PC-9 (cell line): ENCODE measurements around the gene SLC4A2. TPM values are rescaled to one million over a fixed set of nuclear protein-coding genes. Genes with fewer than 3 reads are reported as not detected.
"Not testable (repeated sequence)": the region's sequence is repeated elsewhere in the genome, so short reads cannot be mapped to it uniquely, and the experiment has no call there.

Source experiments
- BruUV-seq: library from RNA; stranded (reverse); fragments of 400-500 nt; replicated peaks from 2 replicates; lab custom pipeline; 2021; lab: Mats Ljungman, UMichigan
- CTCF ChIA-PET: fragments of 300-600 bp; sonication (Branson Sonifier 250); formaldehyde crosslinking; loops from one replicate; lab custom pipeline; 2022; ENCODE audit warnings: antibody characterized with exemption; lab: Charles Lee
- POLR2A ChIA-PET: fragments of 300-600 bp; sonication (Branson Sonifier 250); formaldehyde crosslinking; loops from one replicate; lab custom pipeline; 2022; ENCODE audit warnings: antibody characterized with exemption; ENCODE audit not compliant: unreplicated experiment; lab: Charles Lee
- DNase-seq, 2 experiments: peaks; one replicate each; pipeline versions ENCODE4 v3.0.0 to v3.0.0-alpha.2; 2015 to 2022; ENCODE audit warnings: mixed read lengths in 1 of 2
- H2AFZ ChIP-seq: fragments of 200-600 bp; sonication (generic); 2 replicates; pipeline ENCODE4 v1.8.1; 2017; ENCODE audit warnings: antibody characterized with exemption
- H3F3A ChIP-seq: fragments of 200-600 bp; sonication (generic); 2 replicates; pipeline ENCODE4 v1.8.1; 2017; ENCODE audit warnings: antibody characterized with exemption, mild to moderate bottlenecking, low read depth; ENCODE audit not compliant: insufficient read depth
- H3K27ac ChIP-seq: fragments of 200-600 bp; sonication (generic); 2 replicates; pipeline ENCODE4 v1.6.1; 2016; ENCODE audit warnings: mixed run types
- H3K27me3 ChIP-seq: fragments of 200-600 bp; sonication (generic); 2 replicates; pipeline ENCODE4 v1.6.1; 2016; ENCODE audit warnings: low read depth, mixed run types; ENCODE audit not compliant: insufficient read depth
- H3K36me3 ChIP-seq: fragments of 200-600 bp; sonication (generic); 2 replicates; pipeline ENCODE4 v1.6.1; 2016; ENCODE audit warnings: low read depth, mixed run types
- H3K4me1 ChIP-seq: fragments of 200-600 bp; sonication (generic); replicated peaks from 2 replicates; pipeline ENCODE4 v1.6.1; 2016; ENCODE audit warnings: mixed run types; ENCODE audit not compliant: insufficient read depth
- H3K4me2 ChIP-seq: fragments of 200-600 bp; sonication (generic); 2 replicates; pipeline ENCODE4 v1.6.1; 2017; ENCODE audit warnings: mixed run types
- H3K4me3 ChIP-seq: fragments of 200-600 bp; sonication (generic); 2 replicates; pipeline ENCODE4 v1.6.1; 2016; ENCODE audit warnings: mixed run types
- H3K79me2 ChIP-seq: fragments of 200-600 bp; sonication (generic); 2 replicates; pipeline ENCODE4 v1.6.1; 2017; ENCODE audit warnings: low read depth, mixed run types
- H3K9me2 ChIP-seq: fragments of 200-600 bp; sonication (generic); 2 replicates; pipeline ENCODE4 v1.8.1; 2017; ENCODE audit warnings: mild to moderate bottlenecking; ENCODE audit not compliant: insufficient read depth
- H3K9me3 ChIP-seq: fragments of 200-600 bp; sonication (generic); 2 replicates; pipeline ENCODE4 v1.8.1; 2016; ENCODE audit warnings: low read depth; ENCODE audit not compliant: insufficient read depth
- H4K20me1 ChIP-seq: fragments of 200-600 bp; sonication (generic); 2 replicates; pipeline ENCODE4 v1.8.1; 2017; ENCODE audit not compliant: insufficient read depth
- EZH2 ChIP-seq: fragments of 200-600 bp; sonication (generic); IDR thresholded peaks from 2 replicates; pipeline ENCODE4 v1.8.0; 2017; ENCODE audit warnings: antibody characterized with exemption, low read depth
- intact Hi-C: fragments of 100-400 bp; cut with micrococcal nuclease; formaldehyde crosslinking; loops from one replicate; pipeline ENCODE4 v1.10.0; 2022; ENCODE audit not compliant: unreplicated experiment
- total RNA-seq: library from RNA; stranded (reverse); gene quantifications from 2 replicates; pipeline ENCODE4 v1.2.3, GENCODE V29; 2021
- TF ChIP-seq, protein P1 (sequence below): fragments of 200-600 bp; sonication (generic); conservative IDR thresholded peaks from 2 replicates; pipeline ENCODE4 v1.6.1; 2017; ENCODE audit warnings: mixed run types, antibody characterized with exemption, mild to moderate bottlenecking, moderate library complexity

Gene SLC4A2
- total RNA-seq, 1 experiment from 2014 or later: 245 TPM

DNA sequence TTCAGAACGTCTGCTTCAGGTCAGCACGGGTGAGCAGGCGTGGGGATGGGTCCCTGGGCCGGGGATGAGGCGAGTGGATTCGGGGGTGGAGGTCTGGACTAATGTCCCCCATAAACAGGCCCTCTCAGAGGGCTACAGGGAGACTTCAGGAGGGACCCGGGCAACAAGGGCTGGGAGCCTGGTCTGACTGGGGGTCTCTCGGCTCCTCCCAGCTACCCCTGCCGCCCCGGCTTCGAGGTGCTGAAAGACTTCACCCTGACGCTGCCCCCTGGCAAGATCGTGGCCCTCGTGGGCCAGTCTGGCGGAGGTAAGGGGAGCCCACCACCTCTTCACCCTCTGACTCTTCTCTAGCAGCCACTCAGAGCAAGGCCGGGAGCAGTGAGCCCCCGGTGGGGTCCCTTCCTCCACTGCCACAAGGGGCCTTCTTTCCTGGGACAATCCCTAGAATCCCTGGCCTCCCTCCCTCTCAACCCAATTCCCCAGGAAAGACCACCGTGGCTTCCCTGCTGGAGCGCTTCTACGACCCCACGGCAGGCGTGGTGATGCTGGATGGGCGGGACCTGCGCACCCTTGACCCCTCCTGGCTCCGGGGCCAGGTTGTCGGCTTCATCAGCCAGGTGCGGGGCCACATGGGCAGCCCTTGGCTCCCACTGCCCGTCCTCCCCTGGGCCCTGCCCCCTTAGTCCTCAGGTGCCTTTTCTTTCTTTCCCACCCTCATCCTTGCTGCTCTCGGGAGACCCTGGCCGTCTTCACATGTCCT lies 18.6 kb upstream of the SLC4A2 start:
- H3K79me2 ChIP-seq: no peaks in the 10 kb centered on the region
- no TSS peak for BruUV-seq
- intact Hi-C loops: no loop called here
- no peaks in the 10 kb centered on the region for H3K9me3 ChIP-seq
- H3F3A ChIP-seq: peaks cover 25% of the 10 kb centered on the region
- peaks cover 5% of the 10 kb centered on the region; the same call in 1 of the 2 replicates for H4K20me1 ChIP-seq
- H3K4me2 ChIP-seq: no peak overlapping the region
- TF ChIP-seq, protein P1, sequence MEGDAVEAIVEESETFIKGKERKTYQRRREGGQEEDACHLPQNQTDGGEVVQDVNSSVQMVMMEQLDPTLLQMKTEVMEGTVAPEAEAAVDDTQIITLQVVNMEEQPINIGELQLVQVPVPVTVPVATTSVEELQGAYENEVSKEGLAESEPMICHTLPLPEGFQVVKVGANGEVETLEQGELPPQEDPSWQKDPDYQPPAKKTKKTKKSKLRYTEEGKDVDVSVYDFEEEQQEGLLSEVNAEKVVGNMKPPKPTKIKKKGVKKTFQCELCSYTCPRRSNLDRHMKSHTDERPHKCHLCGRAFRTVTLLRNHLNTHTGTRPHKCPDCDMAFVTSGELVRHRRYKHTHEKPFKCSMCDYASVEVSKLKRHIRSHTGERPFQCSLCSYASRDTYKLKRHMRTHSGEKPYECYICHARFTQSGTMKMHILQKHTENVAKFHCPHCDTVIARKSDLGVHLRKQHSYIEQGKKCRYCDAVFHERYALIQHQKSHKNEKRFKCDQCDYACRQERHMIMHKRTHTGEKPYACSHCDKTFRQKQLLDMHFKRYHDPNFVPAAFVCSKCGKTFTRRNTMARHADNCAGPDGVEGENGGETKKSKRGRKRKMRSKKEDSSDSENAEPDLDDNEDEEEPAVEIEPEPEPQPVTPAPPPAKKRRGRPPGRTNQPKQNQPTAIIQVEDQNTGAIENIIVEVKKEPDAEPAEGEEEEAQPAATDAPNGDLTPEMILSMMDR: no peak
- no peak for TF ChIP-seq EZH2
- no peak for DNase-seq
- H3K27me3 ChIP-seq: no peaks in the 10 kb centered on the region
- peaks cover 26% of the 10 kb centered on the region for H3K4me1 ChIP-seq
- H3K9me2 ChIP-seq: no peaks in the 10 kb centered on the region
- no peak overlapping the region for H3K4me3 ChIP-seq
- POLR2A ChIA-PET: no interaction called here
- H3K36me3 ChIP-seq: no peaks in the 10 kb centered on the region; the same call in 1 of the 2 replicates
- no peak overlapping the region for H2AFZ ChIP-seq
- CTCF ChIA-PET: no interaction called here
- H3K27ac ChIP-seq: no peak overlapping the region

DNA sequence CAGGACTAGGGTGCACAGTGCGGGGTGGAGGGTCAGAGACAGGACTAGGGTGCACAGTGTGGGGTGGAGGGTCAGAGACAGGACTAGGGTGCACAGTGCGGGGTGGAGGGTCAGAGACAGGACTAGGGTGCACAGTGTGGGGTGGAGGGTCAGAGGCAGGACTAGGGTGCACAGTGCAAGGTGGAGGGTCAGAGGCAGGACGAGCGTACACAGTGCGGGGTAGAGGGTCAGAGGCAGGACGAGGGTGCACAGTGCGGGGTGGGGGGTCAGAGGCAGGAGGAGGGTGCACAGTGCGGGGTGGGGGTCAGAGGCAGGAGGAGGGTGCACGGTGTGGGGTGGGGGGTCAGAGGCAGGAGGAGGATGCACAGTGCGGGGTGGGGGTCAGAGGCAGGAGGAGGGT lies 15.9 kb upstream of the SLC4A2 start:
- BruUV-seq, H3K27me3 ChIP-seq, H2AFZ ChIP-seq, H3K36me3 ChIP-seq, intact Hi-C loops, DNase-seq, H3K27ac ChIP-seq, POLR2A ChIA-PET, CTCF ChIA-PET, H3K9me2 ChIP-seq, H4K20me1 ChIP-seq, H3K9me3 ChIP-seq, H3K4me2 ChIP-seq, H3K4me3 ChIP-seq, H3K79me2 ChIP-seq: not testable (repeated sequence)
- peaks cover 38% of the 10 kb centered on the region for H3K4me1 ChIP-seq
- H3F3A ChIP-seq: peaks cover 32% of the 10 kb centered on the region

DNA sequence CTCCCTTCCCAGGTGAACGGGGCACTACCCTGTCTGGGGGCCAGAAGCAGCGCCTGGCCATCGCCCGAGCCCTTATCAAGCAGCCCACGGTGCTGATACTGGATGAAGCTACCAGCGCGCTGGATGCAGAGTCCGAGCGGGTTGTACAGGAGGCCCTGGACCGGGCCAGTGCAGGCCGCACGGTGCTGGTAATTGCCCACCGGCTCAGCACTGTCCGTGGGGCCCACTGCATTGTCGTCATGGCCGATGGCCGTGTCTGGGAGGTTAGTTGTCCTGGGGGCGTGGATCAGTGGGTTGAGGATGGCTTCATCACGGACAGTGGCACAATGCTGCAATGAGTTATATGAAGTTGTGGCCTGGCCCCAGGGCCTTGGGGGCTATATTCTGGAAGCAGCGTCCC lies 15.4 kb upstream of the SLC4A2 start:
- H3K36me3 ChIP-seq: no peaks in the 10 kb centered on the region
- H3K4me1 ChIP-seq: peaks cover 33% of the 10 kb centered on the region
- no peak overlapping the region for H3K27ac ChIP-seq
- TF ChIP-seq, protein P1: no peak
- no peak for TF ChIP-seq EZH2
- no TSS peak for BruUV-seq
- no peak overlapping the region for H3K4me2 ChIP-seq
- DNase-seq: no peak
- ChIA-PET CTCF (no interaction called here), POLR2A (interaction anchor here (0.8 kb wide), 1 partner anchor 20 kb away, joined by 5 read pairs; the partner anchor contains the start of gene ATG9B)
- peaks cover 26% of the 10 kb centered on the region for H3F3A ChIP-seq
- H3K4me3 ChIP-seq: no peak overlapping the region
- peaks cover 5% of the 10 kb centered on the region; the same call in 1 of the 2 replicates for H4K20me1 ChIP-seq
- intact Hi-C loops: no loop called here
- no peaks in the 10 kb centered on the region for H3K79me2 ChIP-seq
- no peaks in the 10 kb centered on the region for H3K9me3 ChIP-seq
- H3K9me2 ChIP-seq: no peaks in the 10 kb centered on the region
- H3K27me3 ChIP-seq: no peaks in the 10 kb centered on the region
- H2AFZ ChIP-seq: no peak overlapping the region
